ENCODE data around the gene HS3ST3A1. TPM values are rescaled to one million over a fixed set of nuclear protein-coding genes. Genes with fewer than 3 reads are reported as not detected.

The HS3ST3A1 gene
- polyA plus RNA-seq, 3 donors, result 0.20 TPM; not detected in 2

GRCh38 chr17:13518261-13519000 lies 83.3 kb downstream of the HS3ST3A1 start:
- Histone ChIP-seq H3K9me3 (replicated peaks in 1 of 2; ENCODE audit: control insufficient read depth in 1 of 2, insufficient read depth in 1 of 2, low read length in 2 of 2) (no peaks in the 10 kb centered on the region), H3K36me3 (replicated peaks in 1 of 2; ENCODE audit: control insufficient read depth in 1 of 2, insufficient read depth in 2 of 2, low read length in 2 of 2) (no peaks in the 10 kb centered on the region)

GRCh38 chr17:13513039-13513405 lies 88.7 kb downstream of the HS3ST3A1 start:
- no peak overlapping the region for H2AFZ ChIP-seq (ENCODE audit: insufficient read depth, low read depth, low read length, poor library complexity, severe bottlenecking)
- H3K4me3 ChIP-seq (replicated peaks in 1 of 3; ENCODE audit: low read depth in 2 of 3, low read length in 3 of 3), result no peak overlapping the region
- intact Hi-C loops (cut with micrococcal nuclease), result no loop called here
- WGBS (ENCODE audit: insufficient coverage), result 92% methylated on average over 8 of the region's 8 CpGs
- TF ChIP-seq CTCF (IDR thresholded peaks at IDR 0.05), result no peak
- H3K9ac ChIP-seq (ENCODE audit: insufficient read depth, low read length, poor library complexity, severe bottlenecking), result no peak overlapping the region
- no peaks in the 10 kb centered on the region for H3K36me3 ChIP-seq (replicated peaks in 1 of 2; ENCODE audit: control insufficient read depth in 1 of 2, insufficient read depth in 2 of 2, low read length in 2 of 2)
- no peak overlapping the region for H3K4me2 ChIP-seq (replicated peaks; ENCODE audit: extremely low read depth, low read length, poor library complexity, severe bottlenecking)
- H3K9me3 ChIP-seq (replicated peaks in 1 of 2; ENCODE audit: control insufficient read depth in 1 of 2, insufficient read depth in 1 of 2, low read length in 2 of 2), result no peaks in the 10 kb centered on the region
- no peaks in the 10 kb centered on the region for H3K4me1 Mint-ChIP-seq
- H3K27ac ChIP-seq (ENCODE audit: low read depth in 1 of 2, low read length in 2 of 2), result no peak overlapping the region
- H3K79me2 ChIP-seq (ENCODE audit: insufficient read depth, low read length), result no peaks in the 10 kb centered on the region
- DNase-seq, result no peak
- peaks cover 2 to 4% of the 10 kb centered on the region in 2 donors for H3K27me3 ChIP-seq (ENCODE audit: control insufficient read depth in 2 of 2, insufficient read depth in 2 of 2, low read length in 2 of 2)
- peaks cover 0 to 3% (median 0%) of the 10 kb centered on the region in 7 donors for H3K9me3 Mint-ChIP-seq
- H3K27me3 Mint-ChIP-seq (ENCODE audit: low read depth in 3 of 3), result peaks cover 0 to 13% (median 12%) of the 10 kb centered on the region in 3 donors
- H4K20me1 ChIP-seq (ENCODE audit: insufficient read depth, low read length), result no peaks in the 10 kb centered on the region
- H3K4me1 ChIP-seq (ENCODE audit: control insufficient read depth in 1 of 2, insufficient read depth in 2 of 2, low read length in 2 of 2), result no peaks in the 10 kb centered on the region
- no peak overlapping the region for H3K4me3 Mint-ChIP-seq
- H3K36me3 Mint-ChIP-seq, result no peaks in the 10 kb centered on the region
- H3K27ac Mint-ChIP-seq, result no peak overlapping the region

More at GRCh38 chr17:13518261-13519000, 83.3 kb downstream of the HS3ST3A1 start:
- no peaks in the 10 kb centered on the region for H4K20me1 ChIP-seq (ENCODE audit: insufficient read depth, low read length)
- no peak overlapping the region for H3K4me3 ChIP-seq (replicated peaks in 1 of 3; ENCODE audit: low read depth in 2 of 3, low read length in 3 of 3)
- no CpG with 5 or more reads among the region's 2 CpGs for WGBS (ENCODE audit: insufficient coverage)
- no peaks in the 10 kb centered on the region for H3K27me3 ChIP-seq (ENCODE audit: control insufficient read depth in 2 of 2, insufficient read depth in 2 of 2, low read length in 2 of 2)
- H3K27me3 Mint-ChIP-seq (ENCODE audit: low read depth in 3 of 3), result no peaks in the 10 kb centered on the region
- no peaks in the 10 kb centered on the region for H3K79me2 ChIP-seq (ENCODE audit: insufficient read depth, low read length)
- no peak overlapping the region for H3K27ac ChIP-seq (ENCODE audit: low read depth in 1 of 2, low read length in 2 of 2)
- H3K4me1 Mint-ChIP-seq, result no peaks in the 10 kb centered on the region
- no peak overlapping the region for H3K4me2 ChIP-seq (replicated peaks; ENCODE audit: extremely low read depth, low read length, poor library complexity, severe bottlenecking)
- H3K9ac ChIP-seq (ENCODE audit: insufficient read depth, low read length, poor library complexity, severe bottlenecking), result no peak overlapping the region
- peaks cover 0 to 4% (median 2%) of the 10 kb centered on the region in 7 donors for H3K9me3 Mint-ChIP-seq
- intact Hi-C loops (cut with micrococcal nuclease), result no loop called here
- H2AFZ ChIP-seq (ENCODE audit: insufficient read depth, low read depth, low read length, poor library complexity, severe bottlenecking), result no peak overlapping the region
- H3K36me3 Mint-ChIP-seq, result no peaks in the 10 kb centered on the region
- no peak for DNase-seq
- no peak overlapping the region for H3K27ac Mint-ChIP-seq
- no peak for TF ChIP-seq CTCF (IDR thresholded peaks at IDR 0.05)
- H3K4me1 ChIP-seq (ENCODE audit: control insufficient read depth in 1 of 2, insufficient read depth in 2 of 2, low read length in 2 of 2), result no peaks in the 10 kb centered on the region
- no peak overlapping the region for H3K4me3 Mint-ChIP-seq

All from CD14-positive monocyte (primary cell).